ENCODE data around the gene ALPP.
"Not testable (repeated sequence)": the region's sequence is repeated elsewhere in the genome, so short reads cannot be mapped to it uniquely, and the experiment has no call there.

GRCh38 chr2:232422996-232423395 lies 44.4 kb downstream of the ALPP start:
- TF ChIP-seq TEAD4 (CRISPR knock-in tag; IDR thresholded peaks at IDR 0.05); CTCF (IDR thresholded peaks at IDR 0.05); JUN (CRISPR knock-in tag; IDR thresholded peaks at IDR 0.05); ZNF121 (CRISPR knock-in tag; IDR thresholded peaks at IDR 0.05); GABPB1 (CRISPR knock-in tag; IDR thresholded peaks at IDR 0.05); NR1H2 (CRISPR knock-in tag; IDR thresholded peaks at IDR 0.05): not testable (repeated sequence)
- TF ChIP-seq USF2 (CRISPR knock-in tag; IDR thresholded peaks at IDR 0.05), result 0 out of 2 replicates have a peak, but pooled peaks have one; percentile 15
